ENCODE measurements around the gene KCNQ1.
"Not testable (repeated sequence)": the region's sequence is repeated elsewhere in the genome, so short reads cannot be mapped to it uniquely, and the experiment has no call there.

Gene KCNQ1

GRCh38 chr11:2482745-2483144 is 37.9 kb downstream of the KCNQ1 start:
- TF ChIP-seq CTCF (IDR thresholded peaks at IDR 0.05; ENCODE audit: low read depth, low read length) = no peak
- DNase-seq = no peak
- H3K36me3 ChIP-seq = no peaks in the 10 kb centered on the region
- no peaks in the 10 kb centered on the region for H3K4me1 ChIP-seq
- H3K4me3 ChIP-seq (ENCODE audit: low read depth, low read length) = no peak overlapping the region
- no peaks in the 10 kb centered on the region for H3K27me3 ChIP-seq
- no peaks in the 10 kb centered on the region for H3K9me3 ChIP-seq

- Histone ChIP-seq H3K36me3 (no peaks in the 10 kb centered on the region), H3K4me1 (no peaks in the 10 kb centered on the region), H3K27me3 (no peaks in the 10 kb centered on the region), H3K4me3 (ENCODE audit: low read depth, low read length) (no peak overlapping the region), H3K9me3 (no peaks in the 10 kb centered on the region)
- TF ChIP-seq CTCF (IDR thresholded peaks at IDR 0.05; ENCODE audit: low read depth, low read length) = no peak
- no peak for DNase-seq
Measured at GRCh38 chr11:2483426-2483825, 38.6 kb downstream of the KCNQ1 start.

- no peak overlapping the region for H3K4me3 ChIP-seq (ENCODE audit: low read depth, low read length)
- H3K9me3 ChIP-seq = no peaks in the 10 kb centered on the region
- no peaks in the 10 kb centered on the region for H3K4me1 ChIP-seq
- DNase-seq = no peak
- no peaks in the 10 kb centered on the region for H3K27me3 ChIP-seq
- no peak for TF ChIP-seq CTCF (IDR thresholded peaks at IDR 0.05; ENCODE audit: low read depth, low read length)
- no peaks in the 10 kb centered on the region for H3K36me3 ChIP-seq
Measured at GRCh38 chr11:2484576-2485125, 39.8 kb downstream of the KCNQ1 start.

GRCh38 chr11:2488004-2488403 is 43.2 kb downstream of the KCNQ1 start:
- DNase-seq = no peak
- no peaks in the 10 kb centered on the region for H3K9me3 ChIP-seq
- H3K4me1 ChIP-seq = no peaks in the 10 kb centered on the region
- H3K27me3 ChIP-seq = no peaks in the 10 kb centered on the region
- TF ChIP-seq CTCF (IDR thresholded peaks at IDR 0.05; ENCODE audit: low read depth, low read length) = no peak
- no peaks in the 10 kb centered on the region for H3K36me3 ChIP-seq
- H3K4me3 ChIP-seq (ENCODE audit: low read depth, low read length) = no peak overlapping the region

GRCh38 chr11:2489083-2489482 is 44.3 kb downstream of the KCNQ1 start:
- Histone ChIP-seq H3K36me3 (no peaks in the 10 kb centered on the region), H3K9me3 (no peaks in the 10 kb centered on the region), H3K27me3 (no peaks in the 10 kb centered on the region), H3K4me3 (ENCODE audit: low read depth, low read length) (no peak overlapping the region), H3K4me1 (no peaks in the 10 kb centered on the region)
- DNase-seq = no peak
- TF ChIP-seq CTCF (IDR thresholded peaks at IDR 0.05; ENCODE audit: low read depth, low read length) = no peak

GRCh38 chr11:2497951-2498350 is 53.1 kb downstream of the KCNQ1 start:
- not testable (repeated sequence) for DNase-seq; H3K4me1 ChIP-seq; H3K4me3 ChIP-seq (ENCODE audit: low read depth, low read length); H3K27me3 ChIP-seq; H3K9me3 ChIP-seq; H3K36me3 ChIP-seq

GRCh38 chr11:2498750-2499149 is 53.9 kb downstream of the KCNQ1 start:
- TF ChIP-seq CTCF (IDR thresholded peaks at IDR 0.05; ENCODE audit: low read depth, low read length) = no peak
- Histone ChIP-seq H3K4me1 (no peaks in the 10 kb centered on the region), H3K36me3 (no peaks in the 10 kb centered on the region), H3K4me3 (ENCODE audit: low read depth, low read length) (no peak overlapping the region), H3K9me3 (no peaks in the 10 kb centered on the region), H3K27me3 (no peaks in the 10 kb centered on the region)
- DNase-seq = no peak

All from BE2C (cell line).